GM19463 (cell line): Measurements from ENCODE around the gene TSPAN15.
A peak's percentile ranks its signal among the peaks of the same experiment; 100 is the strongest.

Experiments used
- ATAC-seq: cut with Tn5 transposase; IDR thresholded peaks from one replicate; pipeline ENCODE4 v1.9.1; 2021; ENCODE audit warnings: mild to moderate bottlenecking, moderate library complexity; ENCODE audit not compliant: unreplicated experiment

Gene TSPAN15

DNA sequence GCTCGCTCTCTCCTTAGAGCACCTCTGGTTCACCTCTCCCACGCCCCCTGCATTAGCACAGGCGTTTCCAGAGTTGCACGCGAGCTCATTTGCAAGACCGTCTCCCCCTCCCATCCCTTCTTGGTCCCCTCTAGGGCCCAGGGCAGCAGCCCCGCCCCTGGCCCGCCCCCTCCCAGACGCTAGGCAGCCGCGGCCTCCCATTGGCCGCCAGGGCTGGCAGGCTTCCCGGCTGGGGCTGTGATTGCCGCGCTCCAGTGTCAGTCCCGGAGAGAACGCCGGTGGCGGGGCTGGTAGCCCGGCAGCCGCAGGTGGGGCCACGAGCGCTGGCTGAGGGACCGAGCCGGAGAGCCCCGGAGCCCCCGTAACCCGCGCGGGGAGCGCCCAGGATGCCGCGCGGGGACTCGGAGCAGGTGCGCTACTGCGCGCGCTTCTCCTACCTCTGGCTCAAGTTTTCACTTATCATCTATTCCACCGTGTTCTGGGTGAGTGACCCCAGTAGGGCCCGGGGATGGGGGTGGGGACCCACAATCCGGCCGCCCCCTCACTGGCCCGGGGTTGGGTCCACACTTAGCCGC is at the start of gene TSPAN15:
Gene TSPAN15, plus strand, starts transcription at position 257 of the 575 bp plus-strand sequence. Its CDS starts 130 bp downstream, at position 387.
- ATAC-seq = peak; percentile 96

DNA sequence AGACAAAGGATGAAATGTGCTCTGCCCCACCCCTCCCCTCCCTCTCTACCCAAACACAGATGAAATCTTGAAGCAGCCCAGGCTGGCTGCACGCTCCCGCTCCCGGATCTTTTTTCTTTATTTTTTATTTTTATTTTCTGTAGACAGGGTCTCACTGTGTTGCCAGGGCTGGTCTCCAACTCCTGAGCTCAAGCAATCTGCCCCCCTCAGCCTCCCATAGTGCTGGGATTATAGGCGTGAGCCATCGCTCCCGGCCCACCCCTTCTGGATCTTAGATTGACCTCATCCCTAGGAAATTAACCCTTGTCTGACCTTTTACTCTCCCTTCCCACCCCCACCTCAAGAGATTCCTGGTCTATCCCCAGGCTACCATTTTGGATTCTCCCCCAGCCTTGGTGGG is 48.9 kb upstream of the TSPAN15 start:
- no peak for ATAC-seq

DNA sequence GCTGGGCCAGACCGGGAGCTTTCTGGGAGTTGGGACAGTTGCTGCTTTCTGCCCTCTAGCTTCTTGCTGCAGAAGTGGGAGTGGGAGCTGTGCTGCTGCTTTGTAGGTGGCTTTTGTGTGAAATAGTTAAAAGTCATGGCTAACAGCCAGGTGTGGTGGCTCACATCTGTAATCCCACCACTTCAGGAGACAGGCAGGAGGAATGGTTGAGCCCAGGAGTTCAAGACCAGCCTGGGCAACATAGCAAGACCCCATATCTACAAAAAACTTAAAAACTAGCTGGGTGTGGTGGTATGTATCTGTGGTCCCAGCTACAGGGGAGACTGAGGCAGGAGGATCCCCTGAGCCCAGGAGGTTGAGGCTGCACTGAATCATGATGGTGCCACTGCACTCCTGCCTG is 48.2 kb upstream of the TSPAN15 start:
- ATAC-seq = no peak

DNA sequence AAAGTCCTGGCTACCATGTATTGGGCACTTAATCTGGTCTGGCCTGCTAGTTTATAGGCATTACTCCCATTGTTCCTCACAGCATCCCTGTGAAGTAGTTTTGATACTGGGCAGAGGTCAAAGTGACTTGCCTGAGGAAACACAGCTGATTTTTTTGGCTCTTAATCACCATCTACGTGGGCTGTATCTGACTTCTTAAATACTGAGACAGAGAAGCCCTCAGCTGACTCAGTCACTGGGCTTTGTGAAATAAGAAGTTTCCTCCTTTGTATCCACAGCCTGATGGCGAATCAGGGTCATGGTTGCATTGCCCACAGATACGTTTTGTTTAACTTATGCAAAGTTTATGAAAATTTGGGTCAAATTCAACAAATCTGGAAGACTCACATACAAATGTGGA is 47.7 kb upstream of the TSPAN15 start:
- no peak for ATAC-seq

DNA sequence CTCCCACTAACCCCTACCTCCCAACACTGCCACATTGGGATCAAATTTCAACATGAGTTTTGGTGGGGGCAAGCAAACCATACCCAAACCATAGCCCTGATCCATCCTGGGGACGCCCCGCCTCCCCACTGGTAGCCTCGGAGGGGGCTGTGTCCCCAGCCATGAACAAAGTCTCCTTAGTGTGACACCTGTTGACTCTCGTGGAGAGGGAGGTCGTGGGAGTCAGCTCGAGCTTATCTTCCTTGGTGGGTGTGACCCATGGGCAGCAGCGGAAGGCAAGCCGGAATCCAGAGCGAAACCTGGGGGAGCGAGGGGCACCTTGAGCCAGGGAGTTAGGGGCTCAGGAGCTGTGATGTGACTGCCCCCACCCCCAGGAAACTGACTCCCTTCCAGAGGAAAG is 46.5 kb upstream of the TSPAN15 start:
- no peak for ATAC-seq

DNA sequence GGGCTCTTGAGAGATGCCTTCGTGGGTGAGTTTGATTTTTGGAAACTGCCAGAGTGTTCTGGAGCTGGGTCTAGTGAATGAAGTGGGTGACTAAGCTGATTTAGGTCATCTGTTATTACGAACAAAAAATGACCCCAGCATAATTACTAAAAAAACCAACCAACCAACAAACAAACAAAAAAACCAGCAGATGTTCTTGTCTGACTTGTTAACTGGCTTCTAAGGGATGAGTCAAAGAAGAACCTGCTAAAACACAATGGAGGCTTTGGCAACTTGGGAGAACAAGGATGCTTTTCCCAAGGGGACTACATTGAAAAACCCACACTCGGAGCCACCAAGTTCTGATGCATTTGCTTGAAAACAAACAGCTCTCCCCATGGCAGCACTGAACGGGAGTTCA is 46.0 kb upstream of the TSPAN15 start:
- ATAC-seq = no peak

DNA sequence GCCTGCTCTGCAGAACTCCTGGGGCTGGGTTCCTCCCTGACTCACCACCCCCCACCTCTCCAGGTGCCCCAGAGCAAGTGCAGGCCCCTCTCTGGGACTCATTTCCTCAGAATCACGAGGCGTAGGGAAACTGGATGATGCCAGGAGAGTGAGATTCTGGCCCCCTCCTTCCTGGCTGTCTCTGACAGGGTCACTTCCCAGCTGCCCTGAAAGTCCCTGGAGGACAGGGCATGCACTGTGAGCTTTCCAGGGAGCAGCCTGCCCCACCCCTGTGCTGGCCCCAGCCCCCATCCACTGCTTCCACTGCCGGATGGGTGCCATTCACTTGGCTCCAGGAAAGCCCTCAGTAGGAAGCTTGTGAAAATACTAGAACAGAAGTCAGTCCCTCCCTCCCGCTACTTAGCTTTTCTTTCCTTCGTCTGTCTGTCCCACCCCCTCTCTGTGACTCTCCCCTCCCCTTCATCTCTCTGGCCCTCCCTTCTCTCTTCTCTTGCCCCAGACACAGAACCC is 44.9 kb upstream of the TSPAN15 start:
- no peak for ATAC-seq

DNA sequence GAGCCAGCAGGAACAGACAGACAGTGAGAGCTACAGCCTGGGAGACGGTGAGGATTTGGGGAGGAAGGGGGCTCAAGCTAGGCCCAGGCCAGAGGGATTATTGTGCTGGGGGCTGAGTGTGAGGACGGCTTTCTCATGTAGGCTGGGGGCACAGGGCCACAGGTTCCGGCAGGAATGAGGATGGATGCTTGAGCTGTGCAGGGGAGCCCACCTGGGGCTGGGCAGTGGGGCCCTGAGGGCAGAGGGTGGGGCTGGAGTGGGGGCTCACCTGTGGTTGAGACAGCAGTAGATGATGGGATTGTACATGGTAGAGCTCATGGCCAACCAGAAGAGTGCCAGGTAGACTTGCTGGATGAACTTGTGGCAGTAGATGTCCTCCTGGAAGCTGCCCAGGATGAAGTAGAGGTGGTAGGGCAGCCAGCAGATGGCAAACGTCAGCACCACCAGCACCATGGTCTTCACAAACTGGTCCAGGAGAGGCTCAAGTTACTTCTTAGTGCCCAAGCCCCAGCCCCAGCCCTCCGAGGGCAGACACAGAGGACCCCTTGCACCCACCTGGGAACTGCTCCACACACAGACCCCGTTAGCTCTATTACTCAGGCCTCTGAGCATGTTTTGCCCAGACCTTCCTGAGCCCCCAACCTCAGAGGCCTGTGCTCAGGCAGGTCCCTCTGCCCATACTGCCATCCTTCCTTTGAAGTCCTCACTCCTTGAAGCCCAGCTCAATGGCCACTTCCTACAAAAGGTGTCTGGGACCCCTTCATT is 44.3 kb upstream of the TSPAN15 start:
- no peak for ATAC-seq

DNA sequence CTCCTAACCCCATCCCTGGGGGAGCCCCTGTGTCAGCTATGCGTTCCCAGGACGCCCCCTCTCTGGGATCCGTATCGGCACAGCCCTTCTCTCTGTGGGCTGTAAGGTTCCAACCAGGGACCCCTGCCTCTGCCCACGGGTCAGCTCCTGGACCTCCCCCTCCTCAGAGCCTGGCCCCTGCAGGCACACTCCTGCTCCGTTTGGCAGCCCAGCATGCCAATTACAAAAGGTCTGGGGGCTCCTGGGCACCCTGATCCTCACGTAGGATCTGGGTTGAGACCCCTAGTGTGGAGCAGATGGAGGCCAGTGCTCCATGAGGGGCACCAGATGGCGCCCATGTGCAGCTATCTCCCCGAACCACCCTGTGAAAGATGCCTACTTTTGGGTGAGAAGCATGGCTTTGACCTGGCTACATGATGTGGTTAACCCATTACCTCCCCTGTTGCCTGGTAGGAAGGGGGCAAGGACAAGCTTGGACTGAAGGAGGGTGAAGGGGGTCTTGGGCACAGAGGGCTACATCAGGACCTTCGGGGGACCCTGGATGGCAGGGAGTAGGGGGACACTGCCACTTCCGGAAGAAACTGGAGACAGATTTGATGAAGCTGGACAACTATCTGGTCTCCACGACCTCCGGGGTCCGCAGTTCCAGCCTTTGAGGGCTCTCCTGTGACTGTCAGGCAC is 43.5 kb upstream of the TSPAN15 start:
- no peak for ATAC-seq

DNA sequence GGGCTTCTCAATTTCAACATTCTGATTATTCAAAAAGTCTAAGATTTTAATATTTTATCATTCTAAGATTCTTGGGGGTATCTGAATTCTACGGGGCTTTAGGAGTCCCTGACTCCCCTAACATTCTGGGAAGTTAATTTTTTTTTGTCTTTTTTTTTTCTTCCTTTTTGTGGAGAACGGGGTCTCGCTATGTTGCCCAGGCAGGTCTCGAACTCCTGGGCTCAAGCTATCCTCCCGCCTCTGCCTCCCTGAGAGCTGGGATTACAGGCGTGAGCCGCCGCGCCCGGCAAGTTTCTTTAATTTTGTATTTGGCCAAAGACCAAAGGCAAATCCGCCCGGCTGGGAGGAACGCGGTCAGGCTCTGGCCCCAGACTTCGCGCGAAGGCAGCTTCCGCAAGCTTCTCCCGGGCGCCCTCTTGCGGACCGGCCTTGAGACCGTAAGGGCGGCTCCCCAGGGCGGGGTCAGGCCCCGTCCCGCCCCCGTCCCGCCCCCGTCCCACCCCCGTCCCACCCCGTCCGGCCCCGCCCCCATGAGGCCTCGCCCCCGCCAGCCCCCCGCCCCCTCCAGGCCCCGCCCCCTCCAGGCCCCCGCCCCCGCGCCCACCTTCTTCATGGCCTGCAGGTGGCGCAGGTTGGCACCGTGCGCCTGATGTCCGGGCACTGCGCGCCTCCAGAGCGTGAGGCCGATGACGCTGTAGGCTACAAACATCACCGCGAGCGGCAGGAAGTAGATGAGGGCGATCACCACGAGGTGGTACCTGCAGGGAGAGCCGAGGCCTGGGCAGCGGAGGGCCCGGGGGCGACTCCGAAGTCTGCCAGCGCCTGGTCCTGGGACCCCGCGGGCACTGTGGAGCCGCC is 42.7 kb upstream of the TSPAN15 start:
- peak; percentile 82 for ATAC-seq

DNA sequence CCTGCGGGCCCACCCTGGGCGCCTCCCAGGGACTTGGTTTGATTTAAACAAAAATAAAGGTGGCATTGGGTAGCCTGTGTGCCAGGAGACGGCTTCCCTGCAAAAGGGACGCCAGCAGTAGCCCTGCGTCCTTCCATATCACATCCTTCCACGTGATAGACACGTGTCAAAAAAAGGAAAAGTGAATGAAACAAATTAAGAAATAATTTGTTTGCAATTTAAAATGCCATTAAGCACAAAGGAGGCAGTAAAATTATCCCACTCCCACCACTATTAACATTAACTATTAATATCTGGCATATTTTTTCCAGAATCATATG is 42.1 kb upstream of the TSPAN15 start:
- no peak for ATAC-seq

DNA sequence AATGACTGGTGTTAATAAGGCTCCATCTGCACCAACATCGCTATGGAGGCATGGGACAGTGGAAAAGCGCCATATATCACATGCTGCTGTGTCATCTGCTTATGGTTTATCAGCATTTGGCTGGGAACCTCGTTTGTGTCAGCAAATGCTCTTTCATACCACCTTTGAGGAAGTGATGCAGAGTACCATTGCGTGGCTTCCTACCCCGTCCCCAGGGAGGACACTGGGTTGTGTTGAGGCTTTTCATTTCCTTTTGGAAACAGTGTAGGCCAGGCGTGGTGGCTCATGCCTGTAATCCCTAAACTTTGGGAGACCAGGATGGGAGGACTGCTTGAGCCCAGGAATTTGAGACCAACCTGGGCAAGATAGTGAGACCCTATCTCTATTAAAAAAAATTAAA is 41.3 kb upstream of the TSPAN15 start:
- no peak for ATAC-seq

DNA sequence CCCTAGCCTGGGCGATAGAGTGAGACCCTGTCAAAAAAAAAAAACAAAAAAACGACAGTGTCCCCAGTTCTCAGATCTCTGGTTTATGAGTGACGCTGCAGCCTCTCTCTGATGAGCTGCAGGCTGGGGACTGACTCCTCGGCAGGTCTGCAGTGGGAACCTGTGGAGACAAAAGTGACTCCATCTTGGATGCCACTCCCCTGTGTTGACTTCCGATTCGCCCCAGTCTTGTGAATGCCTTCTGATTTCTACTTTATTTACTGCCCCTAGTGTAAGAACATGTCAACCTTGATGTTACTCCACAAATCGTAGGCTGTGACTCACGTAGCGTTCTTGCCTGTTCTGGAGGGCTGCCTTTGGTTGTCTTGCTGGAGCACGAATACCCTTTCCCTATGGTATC is 40.8 kb upstream of the TSPAN15 start:
- no peak for ATAC-seq

DNA sequence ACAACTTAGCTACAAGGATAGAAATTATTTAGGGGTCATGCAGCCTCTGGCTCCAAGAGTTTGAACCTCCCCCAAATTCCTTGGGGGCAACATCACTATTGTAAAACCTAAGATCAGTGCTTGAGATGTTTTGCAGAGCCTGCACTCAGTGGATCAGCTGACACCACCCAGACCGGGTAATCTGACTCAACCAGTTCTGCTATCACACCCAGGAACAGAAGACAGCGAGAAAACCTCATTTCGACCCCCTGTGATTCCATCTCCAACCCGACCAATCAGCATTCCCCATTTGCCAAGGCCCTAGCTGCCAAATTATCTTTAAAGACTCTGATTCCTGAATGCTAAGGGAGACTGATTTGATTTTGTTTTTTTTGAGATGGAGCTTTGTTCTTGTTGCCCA is 39.8 kb upstream of the TSPAN15 start:
- ATAC-seq = no peak

DNA sequence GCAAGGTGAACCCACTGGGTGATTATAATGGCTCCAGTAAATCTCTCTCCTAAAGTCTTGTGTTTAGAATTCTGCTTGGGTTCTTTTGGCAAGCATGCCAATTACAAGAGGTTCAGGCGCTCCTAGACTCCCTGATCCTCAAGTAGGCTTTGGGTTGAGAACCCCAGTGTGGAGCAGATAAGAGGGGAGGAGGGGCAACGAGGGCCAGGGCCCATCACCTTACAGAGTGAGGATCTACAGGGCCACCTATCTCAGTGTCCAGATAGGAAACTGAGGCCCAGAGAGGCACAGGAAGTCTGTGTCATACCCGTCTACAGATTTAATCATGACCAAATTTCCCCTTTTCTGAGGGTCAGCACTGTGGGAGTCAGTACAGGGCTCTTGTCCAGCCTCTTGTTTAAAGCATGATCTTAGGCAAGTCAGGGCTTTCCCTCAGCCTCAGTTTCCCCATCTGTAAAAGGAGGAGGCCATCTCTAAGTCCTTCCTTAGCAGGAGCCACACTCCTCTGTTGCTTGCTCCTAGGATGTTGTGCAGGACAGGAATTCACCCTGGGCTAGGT is 39.0 kb upstream of the TSPAN15 start:
- no peak for ATAC-seq

DNA sequence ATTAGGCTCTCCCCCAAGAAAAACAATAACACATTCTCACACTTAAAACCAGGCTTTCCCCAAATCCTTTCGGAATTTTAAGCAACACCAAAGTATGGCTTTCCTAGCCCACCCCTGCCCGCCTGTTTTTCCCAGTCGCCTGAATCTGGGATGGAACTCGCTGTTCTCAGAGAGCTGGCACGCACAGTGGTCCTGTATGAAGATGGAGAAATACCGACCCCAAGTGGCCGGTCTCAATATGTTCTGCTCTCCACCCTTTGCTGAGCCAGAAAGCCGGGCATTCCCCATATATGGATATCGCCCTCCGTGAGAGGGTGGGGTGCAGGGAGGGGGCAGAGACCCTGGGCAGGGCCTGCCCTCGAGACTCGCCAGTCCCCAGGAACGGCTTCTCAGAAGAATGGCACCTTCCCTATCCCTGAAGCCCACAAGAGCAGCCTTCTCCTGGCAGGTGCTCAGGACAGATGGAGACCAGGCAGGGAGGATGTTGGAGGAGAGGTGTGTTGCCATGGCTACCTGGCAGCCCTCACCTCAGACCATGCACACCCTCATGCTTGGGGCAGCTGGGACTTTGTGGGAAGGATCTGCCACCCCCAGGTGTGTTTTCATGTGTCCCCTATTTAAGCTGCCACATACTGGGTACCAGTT is 37.9 kb upstream of the TSPAN15 start:
- no peak for ATAC-seq

DNA sequence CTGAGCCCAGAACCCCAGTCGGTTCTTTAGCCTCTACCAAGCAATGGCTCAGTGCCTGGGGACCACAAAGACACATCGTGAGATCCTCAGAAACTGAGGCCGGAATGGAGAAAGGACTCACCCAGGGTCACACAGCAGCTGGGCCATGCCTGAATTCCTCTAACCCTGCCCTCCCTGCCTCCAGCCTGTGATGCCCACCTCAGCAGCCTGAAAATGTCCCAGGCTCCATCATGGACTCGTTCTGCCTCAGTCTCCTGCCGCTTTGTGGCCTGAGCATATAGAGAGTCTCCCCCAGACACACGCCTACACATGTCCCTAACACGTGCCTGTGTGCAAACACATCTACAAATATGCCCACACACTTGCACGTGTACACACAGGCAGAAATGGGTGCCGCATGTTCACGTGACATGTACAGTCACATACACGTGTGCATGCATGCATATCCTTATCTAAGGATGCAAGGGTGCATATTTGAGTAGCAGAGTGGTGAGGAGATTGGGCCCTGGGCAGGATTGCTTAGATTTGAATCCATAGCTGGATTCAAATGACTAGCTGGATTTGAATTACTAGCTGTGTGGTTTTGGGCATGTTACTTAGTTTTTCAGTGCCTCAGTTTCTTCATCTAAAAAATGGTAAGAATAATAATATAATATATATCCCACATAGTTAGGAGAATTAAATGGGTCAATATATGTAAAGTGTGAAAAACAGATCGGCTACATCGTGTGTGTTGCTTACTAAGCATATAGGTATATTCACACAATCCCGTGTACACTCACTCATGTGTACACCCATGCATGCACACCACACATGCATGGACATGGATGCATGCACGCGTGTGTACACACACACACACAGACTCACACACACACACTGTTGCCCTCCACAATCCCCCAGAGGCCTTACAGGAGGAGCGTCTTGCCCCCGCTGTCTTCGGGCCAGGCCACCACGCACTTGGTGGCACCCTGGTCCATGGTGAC is 36.9 kb upstream of the TSPAN15 start:
- ATAC-seq = no peak

DNA sequence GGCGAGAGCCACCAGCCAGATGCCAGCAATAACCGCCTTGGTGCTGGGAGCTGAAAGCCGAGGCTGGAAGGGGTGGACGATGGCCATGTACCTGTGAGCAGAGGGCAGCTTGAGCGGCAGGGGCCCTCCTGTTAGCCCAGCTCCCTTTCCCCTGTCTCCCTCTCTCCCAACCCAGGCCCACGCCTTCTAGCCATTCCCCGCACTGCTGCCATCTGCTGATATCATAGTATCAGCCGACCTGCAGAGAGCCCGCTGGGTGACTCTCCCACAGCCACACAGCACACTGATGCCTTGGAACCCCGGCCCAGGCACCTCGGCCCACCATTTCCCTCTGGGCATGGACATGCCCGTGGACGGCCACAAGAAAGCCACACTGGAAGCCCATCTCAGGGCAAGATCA is 36.2 kb upstream of the TSPAN15 start:
- no peak for ATAC-seq

DNA sequence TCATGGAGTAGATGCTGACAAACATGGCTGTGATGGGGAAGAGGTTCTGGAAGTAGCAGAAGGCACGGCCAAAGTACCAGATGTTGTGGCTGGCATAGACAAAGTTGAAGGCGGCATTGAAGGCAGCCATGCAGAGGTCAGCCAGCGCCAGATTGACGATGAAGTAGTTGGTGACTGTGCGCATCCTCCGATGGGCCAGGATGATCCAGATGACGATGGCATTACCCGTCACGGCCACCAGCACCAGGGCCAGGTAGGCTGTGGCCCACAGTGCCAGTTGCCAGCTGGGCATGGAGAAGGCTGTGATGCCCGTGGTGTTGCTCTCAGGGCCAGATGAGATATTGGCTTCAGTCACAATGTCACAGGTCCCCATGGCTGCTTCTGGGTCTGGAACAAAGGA is 35.3 kb upstream of the TSPAN15 start:
- no peak for ATAC-seq
